Fibroblast of lung (primary cell): Measurements from ENCODE around the gene GRIK2. TPM values are rescaled to one million over a fixed set of nuclear protein-coding genes. Genes with fewer than 3 reads are reported as not detected.

ENCODE experiments used
- DNase-seq, 2 donors: peaks; one replicate each; pipeline versions ENCODE4 v3.0.0 to v3.0.0-alpha.2; 2010; ENCODE audit warnings: low read depth in 2 of 2
- H2AFZ ChIP-seq: 2 replicates; pipeline ENCODE4 v1.5.1; 2012; ENCODE audit warnings: low read length, control low read depth, inconsistent platforms
- H3K27ac ChIP-seq: 2 replicates; pipeline ENCODE4 v1.5.1; 2011; ENCODE audit warnings: low read length, control low read depth; ENCODE audit not compliant: insufficient read depth
- H3K27me3 ChIP-seq: 2 replicates; pipeline ENCODE4 v1.5.1; 2011; ENCODE audit warnings: mild to moderate bottlenecking, low read length; ENCODE audit not compliant: control insufficient read depth, insufficient read depth
- H3K36me3 ChIP-seq: 2 replicates; pipeline ENCODE4 v1.5.1; 2011; ENCODE audit warnings: low read length; ENCODE audit not compliant: control insufficient read depth, insufficient read depth
- H3K4me1 ChIP-seq: 2 replicates; pipeline ENCODE4 v1.5.1; 2011; ENCODE audit warnings: low read length; ENCODE audit not compliant: control insufficient read depth, insufficient read depth; ENCODE audit errors: extremely low read depth
- H3K4me2 ChIP-seq: 2 replicates; pipeline ENCODE4 v1.5.1; 2011; ENCODE audit warnings: low read length, control low read depth; ENCODE audit not compliant: insufficient read depth; ENCODE audit errors: extremely low read depth
- H3K4me3 ChIP-seq, 4 experiments: fragments of 200-600 bp in 1 of 4; sonication (generic) in 1 of 4; replicated peaks in 1 of 4; 2 replicates each; pipeline ENCODE4 v1.5.1; 2011 to 2016; ENCODE audit warnings: low read length in 4 of 4, low read depth in 3 of 4, mild to moderate bottlenecking in 3 of 4, control low read depth in 2 of 4, inconsistent platforms in 1 of 4, mixed read lengths in 1 of 4; ENCODE audit not compliant: insufficient read depth in 1 of 4; ENCODE audit errors: control extremely low read depth in 1 of 4
- H3K79me2 ChIP-seq: 2 replicates; pipeline ENCODE4 v1.5.1; 2012; ENCODE audit warnings: mild to moderate bottlenecking, low read length, inconsistent platforms; ENCODE audit not compliant: control insufficient read depth, insufficient read depth
- H3K9ac ChIP-seq: 2 replicates; pipeline ENCODE4 v1.5.1; 2011; ENCODE audit warnings: mild to moderate bottlenecking, low read length, control low read depth; ENCODE audit not compliant: insufficient read depth
- H3K9me3 ChIP-seq: 2 replicates; pipeline ENCODE4 v1.5.1; 2012; ENCODE audit warnings: low read depth, low read length; ENCODE audit not compliant: control insufficient read depth, insufficient read depth
- H4K20me1 ChIP-seq: 2 replicates; pipeline ENCODE4 v1.5.1; 2011; ENCODE audit warnings: low read length; ENCODE audit not compliant: control insufficient read depth, insufficient read depth; ENCODE audit errors: extremely low read depth
- EZH2 ChIP-seq: IDR thresholded peaks from 2 replicates; pipeline ENCODE4 v1.5.1; 2012; ENCODE audit warnings: low read length, control low read depth, mild to moderate bottlenecking; ENCODE audit errors: missing control alignments
- polyA plus RNA-seq, 2 donors: library from polyadenylated mRNA; depleted of rRNA in 1 of 2; stranded (reverse) in 1 of 2; unstranded in 1 of 2; fragments of >200 nt; gene quantifications; 2 replicates each; pipeline ENCODE4 v1.2.1, GENCODE V29; 2011 to 2012; ENCODE audit warnings: missing spikeins in 1 of 2
- total RNA-seq: library from RNA; depleted of rRNA; stranded (reverse); fragments of >200 nt; gene quantifications from 2 replicates; pipeline ENCODE4 v1.2.1, GENCODE V29; 2014
- TF ChIP-seq, protein P1 (sequence below), 2 donors: IDR thresholded peaks in 1 of 2; conservative IDR thresholded peaks in 1 of 2; 1 replicate in 1 of 2; 2 replicates in 1 of 2; pipeline ENCODE4 v1.5.1; 2011 to 2012; ENCODE audit warnings: low read length in 2 of 2, control low read depth in 1 of 2, inconsistent platforms in 1 of 2, low read depth in 1 of 2, mild to moderate bottlenecking in 1 of 2

The GRIK2 gene
- total and polyA plus RNA-seq, 2 donors (not counting 1 experiment from before 2014, with no cell fraction given): 0.33 to 0.40 TPM

DNA sequence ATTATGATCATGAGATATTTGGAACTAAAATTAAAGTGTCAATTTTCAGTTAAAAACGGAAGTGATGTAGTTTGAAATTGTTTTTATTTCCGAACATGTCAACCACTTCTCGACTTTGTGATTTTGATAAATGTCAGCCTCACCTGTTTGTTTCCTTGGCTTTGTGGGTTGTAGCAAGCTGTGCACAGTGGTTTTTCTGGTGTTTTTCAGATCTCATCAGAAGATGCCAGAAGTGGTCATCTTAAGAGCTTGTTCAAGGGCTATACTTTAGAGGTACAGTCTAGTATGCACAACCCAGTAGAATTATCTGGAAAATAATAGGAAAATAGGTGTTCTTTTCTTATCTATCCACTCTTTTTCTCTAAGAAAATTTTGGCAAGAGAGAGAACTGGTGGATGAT lies 134.0 kb downstream of the GRIK2 start:
- H3K4me3 ChIP-seq: no peak overlapping the region
- DNase-seq: no peak
- H3K9ac ChIP-seq: no peak overlapping the region
- H3K27ac ChIP-seq: no peak overlapping the region
- TF ChIP-seq EZH2: no peak
- TF ChIP-seq, protein P1, sequence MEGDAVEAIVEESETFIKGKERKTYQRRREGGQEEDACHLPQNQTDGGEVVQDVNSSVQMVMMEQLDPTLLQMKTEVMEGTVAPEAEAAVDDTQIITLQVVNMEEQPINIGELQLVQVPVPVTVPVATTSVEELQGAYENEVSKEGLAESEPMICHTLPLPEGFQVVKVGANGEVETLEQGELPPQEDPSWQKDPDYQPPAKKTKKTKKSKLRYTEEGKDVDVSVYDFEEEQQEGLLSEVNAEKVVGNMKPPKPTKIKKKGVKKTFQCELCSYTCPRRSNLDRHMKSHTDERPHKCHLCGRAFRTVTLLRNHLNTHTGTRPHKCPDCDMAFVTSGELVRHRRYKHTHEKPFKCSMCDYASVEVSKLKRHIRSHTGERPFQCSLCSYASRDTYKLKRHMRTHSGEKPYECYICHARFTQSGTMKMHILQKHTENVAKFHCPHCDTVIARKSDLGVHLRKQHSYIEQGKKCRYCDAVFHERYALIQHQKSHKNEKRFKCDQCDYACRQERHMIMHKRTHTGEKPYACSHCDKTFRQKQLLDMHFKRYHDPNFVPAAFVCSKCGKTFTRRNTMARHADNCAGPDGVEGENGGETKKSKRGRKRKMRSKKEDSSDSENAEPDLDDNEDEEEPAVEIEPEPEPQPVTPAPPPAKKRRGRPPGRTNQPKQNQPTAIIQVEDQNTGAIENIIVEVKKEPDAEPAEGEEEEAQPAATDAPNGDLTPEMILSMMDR (conservative IDR thresholded peaks at IDR 0.05 in 1 of 2, IDR thresholded peaks at IDR 0.05 in 1 of 2; ENCODE audit: low read depth in 1 of 2, low read length in 2 of 2): no peak
- no peak overlapping the region for H3K4me2 ChIP-seq
- H2AFZ ChIP-seq: no peak overlapping the region
- H3K4me1 ChIP-seq: no peaks in the 10 kb centered on the region
- H3K36me3 ChIP-seq: no peaks in the 10 kb centered on the region
- no peaks in the 10 kb centered on the region for H3K79me2 ChIP-seq
- no peaks in the 10 kb centered on the region for H4K20me1 ChIP-seq
- no peaks in the 10 kb centered on the region for H3K27me3 ChIP-seq
- H3K9me3 ChIP-seq: no peaks in the 10 kb centered on the region

DNA sequence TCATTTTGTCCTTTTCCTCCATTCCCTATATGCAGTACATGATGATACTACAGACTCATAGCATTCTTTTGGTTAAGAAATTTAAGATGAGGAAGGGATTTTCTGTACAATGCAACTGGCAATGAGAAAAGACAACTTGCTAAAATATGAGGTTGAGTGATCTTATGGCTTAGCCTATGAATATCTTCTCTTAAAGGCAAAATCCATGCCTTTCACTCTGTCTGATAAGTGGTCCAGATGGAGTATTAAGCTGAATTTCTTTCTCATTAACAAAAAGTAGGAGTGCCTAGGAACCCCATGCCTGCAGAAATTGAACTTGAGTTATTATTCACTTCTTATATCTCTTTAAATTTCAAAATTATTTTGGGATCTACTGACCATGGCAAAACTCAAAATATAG lies 135.3 kb downstream of the GRIK2 start:
- H3K27me3 ChIP-seq: no peaks in the 10 kb centered on the region

DNA sequence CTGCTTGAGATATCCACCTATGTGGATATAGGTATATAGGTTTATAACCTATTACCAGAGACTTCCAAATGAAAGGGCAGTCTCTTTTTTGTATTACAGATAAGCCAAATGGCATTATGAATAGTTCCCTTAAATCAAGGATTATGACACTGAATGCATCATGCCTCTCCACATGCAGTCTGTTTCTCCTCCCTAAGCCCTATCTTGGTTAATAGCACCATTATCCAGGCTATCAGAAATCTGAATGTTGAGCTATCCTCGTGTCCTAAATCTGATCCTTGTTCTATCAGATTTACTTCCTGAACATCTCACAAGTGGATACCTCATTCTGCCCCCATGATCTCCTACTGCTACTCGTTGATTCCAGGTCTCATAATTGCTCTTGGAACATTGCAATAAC lies 138.0 kb downstream of the GRIK2 start:
- Histone ChIP-seq H3K79me2 (no peaks in the 10 kb centered on the region), H4K20me1 (no peaks in the 10 kb centered on the region), H3K9me3 (no peaks in the 10 kb centered on the region), H3K36me3 (no peaks in the 10 kb centered on the region), H3K4me1 (no peaks in the 10 kb centered on the region), H3K4me2 (no peak overlapping the region), H3K27ac (no peak overlapping the region), H3K4me3 (no peak overlapping the region), H3K27me3 (no peaks in the 10 kb centered on the region), H3K9ac (no peak overlapping the region), H2AFZ (no peak overlapping the region)
- no peak for DNase-seq
- no peak for TF ChIP-seq EZH2
- TF ChIP-seq, protein P1 (conservative IDR thresholded peaks at IDR 0.05 in 1 of 2, IDR thresholded peaks at IDR 0.05 in 1 of 2; ENCODE audit: low read depth in 1 of 2, low read length in 2 of 2): no peak

More for the DNA sequence above, 135.3 kb downstream of the GRIK2 start:
- no peaks in the 10 kb centered on the region for H3K4me1 ChIP-seq
- no peak overlapping the region for H3K9ac ChIP-seq
- no peak overlapping the region for H2AFZ ChIP-seq
- no peak for DNase-seq
- no peaks in the 10 kb centered on the region for H4K20me1 ChIP-seq
- no peak overlapping the region for H3K4me3 ChIP-seq
- no peaks in the 10 kb centered on the region for H3K9me3 ChIP-seq
- no peaks in the 10 kb centered on the region for H3K36me3 ChIP-seq
- no peak overlapping the region for H3K27ac ChIP-seq
- no peak for TF ChIP-seq EZH2
- TF ChIP-seq, protein P1 (conservative IDR thresholded peaks at IDR 0.05 in 1 of 2, IDR thresholded peaks at IDR 0.05 in 1 of 2; ENCODE audit: low read depth in 1 of 2, low read length in 2 of 2): no peak
- no peaks in the 10 kb centered on the region for H3K79me2 ChIP-seq
- H3K4me2 ChIP-seq: no peak overlapping the region
